ENCODE measurements around the gene PCNP. TPM values are rescaled to one million over a fixed set of nuclear protein-coding genes. Genes with fewer than 3 reads are reported as not detected.

PCNP gene
- 100 to 1,000 TPM; 107 to 159 (median 130) TPM for total RNA-seq

- WGBS, 2 donors (ENCODE audit: low coverage in 1 of 2): 2 to 5% methylated on average over 15 to 17 of the region's 47 CpGs
- Histone ChIP-seq H3K36me3 (peaks cover 0 to 12% of the 10 kb centered on the region in 2 donors), H3K4me3 (peak within 1 kb of the TSS; percentile 69 to 93), H3K4me1 (peaks cover 11 to 46% (median 11%) of the 10 kb centered on the region in 3 donors), H3K27ac (peak within 1 kb of the TSS; percentile 95 to 99 (median 98)), H3K27me3 (no peaks in the 10 kb centered on the region), H3K9me3 (no peaks in the 10 kb centered on the region)
- peak; percentile 98 for ATAC-seq
- TF ChIP-seq POLR2A (IDR thresholded peaks at IDR 0.05) (peak; percentile 57 to 75), EP300 (IDR thresholded peaks at IDR 0.05) (no peak), POLR2AphosphoS5 (IDR thresholded peaks at IDR 0.05) (peak; percentile 85), CTCF (IDR thresholded peaks at IDR 0.05) (peak; percentile 87 to 96 (median 92))
These were observed at the start of gene PCNP for GRCh38 chr3:101573449-101574387. Gene PCNP, plus strand, starts transcription at chr3:101574180. Its CDS starts 36 bp downstream, at chr3:101574216.

- Histone ChIP-seq H3K27me3 (no peaks in the 10 kb centered on the region), H3K27ac (no peak overlapping the region), H3K4me1 (no peaks in the 10 kb centered on the region), H3K36me3 (no peaks in the 10 kb centered on the region), H3K9me3 (no peaks in the 10 kb centered on the region), H3K4me3 (no peak overlapping the region)
- no peak for ATAC-seq
- WGBS, 2 donors (ENCODE audit: low coverage in 1 of 2): 60 to 75% methylated on average over 2 to 4 of the region's 4 CpGs
- TF ChIP-seq EP300 (IDR thresholded peaks at IDR 0.05) (no peak), POLR2AphosphoS5 (IDR thresholded peaks at IDR 0.05) (no peak), POLR2A (IDR thresholded peaks at IDR 0.05) (no peak), CTCF (IDR thresholded peaks at IDR 0.05) (no peak)
These were observed 46.5 kb upstream of the PCNP start for GRCh38 chr3:101527441-101527840.

GRCh38 chr3:101527906-101528305 is 46.1 kb upstream of the PCNP start:
- TF ChIP-seq CTCF (IDR thresholded peaks at IDR 0.05): no peak
- 0% methylated on average over 1 of the region's 1 CpG; no CpG with 5 or more reads in 1 of the 2 donors for WGBS, 2 donors (ENCODE audit: low coverage in 1 of 2)
- Histone ChIP-seq H3K4me3 (no peak overlapping the region), H3K9me3 (no peaks in the 10 kb centered on the region), H3K27ac (no peak overlapping the region), H3K4me1 (no peaks in the 10 kb centered on the region), H3K36me3 (no peaks in the 10 kb centered on the region), H3K27me3 (no peaks in the 10 kb centered on the region)
- no peak for ATAC-seq

GRCh38 chr3:101529816-101530685 is 43.9 kb upstream of the PCNP start:
- no peaks in the 10 kb centered on the region for H3K9me3 ChIP-seq
- H3K27me3 ChIP-seq: no peaks in the 10 kb centered on the region
- H3K27ac ChIP-seq: no peak overlapping the region
- no peak overlapping the region for H3K4me3 ChIP-seq
- ATAC-seq: no peak
- no peaks in the 10 kb centered on the region for H3K4me1 ChIP-seq
- no peaks in the 10 kb centered on the region for H3K36me3 ChIP-seq
- WGBS, 2 donors (ENCODE audit: low coverage in 1 of 2): 83 to 88% methylated on average over 4 of the region's 4 CpGs
- TF ChIP-seq EP300 (IDR thresholded peaks at IDR 0.05) (no peak), POLR2AphosphoS5 (IDR thresholded peaks at IDR 0.05) (no peak), POLR2A (IDR thresholded peaks at IDR 0.05) (no peak), CTCF (IDR thresholded peaks at IDR 0.05) (no peak)

Data from gastroesophageal sphincter (tissue), 4 donors.